Osteocyte (in vitro differentiated cells): ENCODE results near the gene RAPGEFL1. TPM values are rescaled to one million over a fixed set of nuclear protein-coding genes. Genes with fewer than 3 reads are reported as not detected.

Experiments
- DNase-seq: peaks from one replicate; pipeline ENCODE4 v3.0.0; 2021; ENCODE audit warnings: mixed read lengths; ENCODE audit not compliant: unreplicated experiment; ENCODE audit errors: extremely low spot score
- H3K27ac Mint-ChIP-seq: one replicate; pipeline ENCODE4 v1.8.0; 2021; ENCODE audit warnings: mild to moderate bottlenecking, mixed read lengths; ENCODE audit not compliant: unreplicated experiment
- H3K27me3 Mint-ChIP-seq: one replicate; pipeline ENCODE4 v1.8.0; 2021; ENCODE audit warnings: mixed read lengths; ENCODE audit not compliant: unreplicated experiment
- H3K36me3 Mint-ChIP-seq: one replicate; pipeline ENCODE4 v1.8.0; 2021; ENCODE audit warnings: mixed read lengths; ENCODE audit not compliant: unreplicated experiment
- H3K4me1 Mint-ChIP-seq: one replicate; pipeline ENCODE4 v1.8.0; 2021; ENCODE audit warnings: mixed read lengths; ENCODE audit not compliant: unreplicated experiment
- H3K4me3 Mint-ChIP-seq: one replicate; pipeline ENCODE4 v1.8.0; 2021; ENCODE audit warnings: mild to moderate bottlenecking, moderate library complexity, mixed read lengths; ENCODE audit not compliant: unreplicated experiment
- H3K9me3 Mint-ChIP-seq: one replicate; pipeline ENCODE4 v1.8.0; 2021; ENCODE audit warnings: mixed read lengths; ENCODE audit not compliant: unreplicated experiment
- total RNA-seq: library from RNA; stranded (reverse); gene quantifications from 2 replicates; pipeline ENCODE4 v1.2.1, GENCODE V29; 2021
- TF ChIP-seq, protein P1 (sequence below): fragments of 200-600 bp; sonication (generic); IDR thresholded peaks from 2 replicates; pipeline ENCODE4 v1.5.0; 2021; ENCODE audit warnings: antibody characterized with exemption, mild to moderate bottlenecking, moderate library complexity

Gene RAPGEFL1
- total RNA-seq, 1 donor from 2014 or later: 6.8 TPM

DNA sequence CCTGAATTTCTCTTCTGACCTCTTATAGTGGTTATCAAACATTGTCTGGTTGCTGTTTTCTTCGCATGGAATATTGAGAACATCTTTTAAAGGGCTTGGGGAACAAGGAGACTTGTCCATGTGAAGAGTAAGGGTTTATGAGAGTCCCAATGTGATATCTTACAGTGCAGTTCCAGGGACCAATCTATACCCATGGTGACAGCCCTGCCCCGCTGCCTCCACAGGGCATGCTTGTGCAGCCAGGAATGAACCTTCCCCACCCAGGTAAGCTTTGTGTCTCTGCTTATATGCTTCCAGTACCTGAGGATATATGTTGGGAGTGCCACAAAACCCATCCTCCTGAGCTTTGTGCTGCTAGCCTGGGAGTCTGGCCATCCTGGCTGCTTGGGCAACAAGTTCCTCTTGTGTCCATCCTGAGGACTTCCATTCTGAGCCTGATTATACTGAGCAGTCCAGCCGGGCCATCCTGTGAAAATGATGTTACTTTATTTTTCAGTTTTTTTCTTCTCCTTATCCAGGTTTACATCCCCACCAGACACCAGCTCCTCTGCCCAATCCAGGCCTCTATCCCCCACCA is 9.5 kb upstream of the RAPGEFL1 start:
- no peak for DNase-seq
- no peak overlapping the region for H3K4me3 Mint-ChIP-seq
- no peaks in the 10 kb centered on the region for H3K9me3 Mint-ChIP-seq
- H3K27me3 Mint-ChIP-seq: no peaks in the 10 kb centered on the region
- H3K27ac Mint-ChIP-seq: peak overlapping the region; percentile 76
- TF ChIP-seq, protein P1, sequence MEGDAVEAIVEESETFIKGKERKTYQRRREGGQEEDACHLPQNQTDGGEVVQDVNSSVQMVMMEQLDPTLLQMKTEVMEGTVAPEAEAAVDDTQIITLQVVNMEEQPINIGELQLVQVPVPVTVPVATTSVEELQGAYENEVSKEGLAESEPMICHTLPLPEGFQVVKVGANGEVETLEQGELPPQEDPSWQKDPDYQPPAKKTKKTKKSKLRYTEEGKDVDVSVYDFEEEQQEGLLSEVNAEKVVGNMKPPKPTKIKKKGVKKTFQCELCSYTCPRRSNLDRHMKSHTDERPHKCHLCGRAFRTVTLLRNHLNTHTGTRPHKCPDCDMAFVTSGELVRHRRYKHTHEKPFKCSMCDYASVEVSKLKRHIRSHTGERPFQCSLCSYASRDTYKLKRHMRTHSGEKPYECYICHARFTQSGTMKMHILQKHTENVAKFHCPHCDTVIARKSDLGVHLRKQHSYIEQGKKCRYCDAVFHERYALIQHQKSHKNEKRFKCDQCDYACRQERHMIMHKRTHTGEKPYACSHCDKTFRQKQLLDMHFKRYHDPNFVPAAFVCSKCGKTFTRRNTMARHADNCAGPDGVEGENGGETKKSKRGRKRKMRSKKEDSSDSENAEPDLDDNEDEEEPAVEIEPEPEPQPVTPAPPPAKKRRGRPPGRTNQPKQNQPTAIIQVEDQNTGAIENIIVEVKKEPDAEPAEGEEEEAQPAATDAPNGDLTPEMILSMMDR: no peak
- peaks cover 55% of the 10 kb centered on the region for H3K36me3 Mint-ChIP-seq
- peaks cover 6% of the 10 kb centered on the region for H3K4me1 Mint-ChIP-seq

DNA sequence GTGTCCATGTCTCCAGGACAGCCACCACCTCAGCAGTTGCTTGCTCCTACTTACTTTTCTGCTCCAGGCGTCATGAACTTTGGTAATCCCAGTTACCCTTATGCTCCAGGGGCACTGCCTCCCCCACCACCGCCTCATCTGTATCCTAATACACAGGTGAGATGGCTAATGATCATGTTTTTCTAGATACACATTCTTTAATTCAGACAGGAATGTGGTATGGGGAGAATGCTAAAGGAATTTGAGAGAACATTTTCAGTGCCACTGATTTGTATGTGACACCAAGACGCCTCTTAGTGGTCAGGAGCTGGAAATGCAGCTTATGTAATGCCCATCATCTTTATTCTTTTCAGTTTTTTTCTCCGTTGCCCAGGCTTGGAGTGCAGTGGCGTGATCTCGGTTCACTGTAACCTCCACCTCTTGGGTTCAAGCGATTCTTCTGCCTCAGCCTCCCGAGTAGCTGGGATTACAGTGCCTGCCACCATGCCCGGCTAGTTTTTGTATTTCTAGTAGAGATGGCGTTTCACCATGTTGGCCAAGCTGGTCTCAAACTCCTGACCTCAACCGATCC is 8.9 kb upstream of the RAPGEFL1 start:
- Mint-ChIP-seq H3K4me3 (no peak overlapping the region), H3K9me3 (no peaks in the 10 kb centered on the region), H3K4me1 (peaks cover 6% of the 10 kb centered on the region), H3K27ac (peak overlapping the region; percentile 76), H3K27me3 (no peaks in the 10 kb centered on the region), H3K36me3 (peaks cover 57% of the 10 kb centered on the region)
- TF ChIP-seq, protein P1: peak; percentile 80
- no peak for DNase-seq

DNA sequence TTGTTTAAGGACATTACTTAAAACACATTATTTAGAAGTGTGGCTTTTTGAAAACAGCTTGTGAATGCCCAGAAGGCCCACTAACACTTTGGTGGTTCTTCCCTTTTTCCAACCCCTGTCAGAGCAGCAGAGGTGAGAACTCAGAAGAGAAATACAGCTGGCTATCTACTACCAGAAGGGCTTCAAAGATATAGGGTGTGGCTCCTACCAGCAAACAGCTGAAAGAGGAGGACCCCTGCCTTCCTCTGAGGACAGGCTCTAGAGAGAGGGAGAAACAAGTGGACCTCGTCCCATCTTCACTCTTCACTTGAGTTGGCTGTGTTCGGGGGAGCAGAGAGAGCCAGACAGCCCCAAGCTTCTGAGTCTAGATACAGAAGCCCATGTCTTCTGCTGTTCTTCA is 6.9 kb upstream of the RAPGEFL1 start:
- no peaks in the 10 kb centered on the region for H3K9me3 Mint-ChIP-seq
- no peaks in the 10 kb centered on the region for H3K27me3 Mint-ChIP-seq
- H3K4me3 Mint-ChIP-seq: no peak overlapping the region
- H3K36me3 Mint-ChIP-seq: peaks cover 61% of the 10 kb centered on the region
- TF ChIP-seq, protein P1: no peak
- peaks cover 6% of the 10 kb centered on the region for H3K4me1 Mint-ChIP-seq
- no peak for DNase-seq
- H3K27ac Mint-ChIP-seq: no peak overlapping the region

DNA sequence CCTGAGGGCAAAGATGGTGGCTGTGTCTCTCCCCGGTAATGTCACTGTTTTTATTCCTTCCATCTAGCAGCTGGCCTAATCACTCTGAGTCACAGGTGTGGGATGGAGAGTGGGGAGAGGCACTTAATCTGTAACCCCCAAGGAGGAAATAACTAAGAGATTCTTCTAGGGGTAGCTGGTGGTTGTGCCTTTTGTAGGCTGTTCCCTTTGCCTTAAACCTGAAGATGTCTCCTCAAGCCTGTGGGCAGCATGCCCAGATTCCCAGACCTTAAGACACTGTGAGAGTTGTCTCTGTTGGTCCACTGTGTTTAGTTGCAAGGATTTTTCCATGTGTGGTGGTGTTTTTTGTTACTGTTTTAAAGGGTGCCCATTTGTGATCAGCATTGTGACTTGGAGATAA is 5.5 kb upstream of the RAPGEFL1 start:
- Mint-ChIP-seq H3K27me3 (no peaks in the 10 kb centered on the region), H3K27ac (no peak overlapping the region), H3K9me3 (no peaks in the 10 kb centered on the region), H3K36me3 (peaks cover 51% of the 10 kb centered on the region), H3K4me1 (peaks cover 6% of the 10 kb centered on the region), H3K4me3 (no peak overlapping the region)
- no peak for DNase-seq
- TF ChIP-seq, protein P1: no peak

DNA sequence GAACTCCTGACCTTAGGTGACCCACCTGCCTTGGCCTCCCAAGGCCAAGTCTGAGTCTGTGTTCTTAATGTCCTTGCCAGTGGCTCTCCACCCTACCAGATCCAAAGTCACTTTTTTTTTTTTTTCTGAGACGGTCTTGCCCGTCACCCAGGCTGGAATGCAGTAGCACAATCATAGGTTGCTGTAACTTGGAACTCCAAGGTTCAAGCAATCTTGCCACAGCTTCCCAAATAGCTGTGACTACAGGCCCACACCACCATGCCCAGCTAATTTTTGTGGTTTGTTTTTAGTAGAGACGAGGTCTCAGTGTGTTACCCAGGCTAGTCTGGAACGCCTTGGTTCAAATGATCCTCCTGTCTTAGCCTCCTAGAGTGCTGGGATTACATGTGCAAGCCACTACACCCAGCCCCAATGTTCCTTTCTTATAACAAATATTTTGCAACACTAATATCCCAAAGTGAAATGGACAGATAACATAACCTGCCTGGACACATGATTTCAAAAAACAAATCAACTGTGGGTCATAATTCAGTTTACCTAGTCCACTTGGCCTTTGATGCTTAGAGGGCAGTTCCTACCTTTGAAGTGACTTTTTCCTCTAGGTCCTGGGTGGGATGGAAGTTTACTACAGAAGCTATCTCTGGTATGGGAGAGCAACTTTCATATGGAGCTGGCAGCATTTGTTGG is 4.0 kb upstream of the RAPGEFL1 start:
- Mint-ChIP-seq H3K4me1 (peaks cover 7% of the 10 kb centered on the region), H3K4me3 (no peak overlapping the region), H3K27me3 (no peaks in the 10 kb centered on the region), H3K36me3 (peaks cover 41% of the 10 kb centered on the region), H3K27ac (no peak overlapping the region), H3K9me3 (no peaks in the 10 kb centered on the region)
- TF ChIP-seq, protein P1: no peak
- no peak for DNase-seq
